Transverse colon (tissue), 4 donors: ENCODE results near the gene PADI2.

Experiments
- POLR2AphosphoS5 ChIP-seq, 3 donors: sonication (generic); formaldehyde crosslinking; IDR thresholded peaks; one replicate each; pipeline ENCODE4 v1.6.1; 2016; ENCODE audit warnings: antibody characterized with exemption in 3 of 3
- TF ChIP-seq, protein P1 (sequence below), 5 experiments: fragments of 200-600 bp in 3 of 5; fragments of 450-650 bp in 2 of 5; sonication (generic) in 3 of 5; IDR thresholded peaks; 1 replicate in 2 of 5; 2 replicates in 3 of 5; pipeline ENCODE4 v1.5.1; 2016 to 2017; ENCODE audit warnings: antibody characterized with exemption in 5 of 5, inconsistent platforms in 3 of 5, mild to moderate bottlenecking in 2 of 5, moderate library complexity in 1 of 5

DNA sequence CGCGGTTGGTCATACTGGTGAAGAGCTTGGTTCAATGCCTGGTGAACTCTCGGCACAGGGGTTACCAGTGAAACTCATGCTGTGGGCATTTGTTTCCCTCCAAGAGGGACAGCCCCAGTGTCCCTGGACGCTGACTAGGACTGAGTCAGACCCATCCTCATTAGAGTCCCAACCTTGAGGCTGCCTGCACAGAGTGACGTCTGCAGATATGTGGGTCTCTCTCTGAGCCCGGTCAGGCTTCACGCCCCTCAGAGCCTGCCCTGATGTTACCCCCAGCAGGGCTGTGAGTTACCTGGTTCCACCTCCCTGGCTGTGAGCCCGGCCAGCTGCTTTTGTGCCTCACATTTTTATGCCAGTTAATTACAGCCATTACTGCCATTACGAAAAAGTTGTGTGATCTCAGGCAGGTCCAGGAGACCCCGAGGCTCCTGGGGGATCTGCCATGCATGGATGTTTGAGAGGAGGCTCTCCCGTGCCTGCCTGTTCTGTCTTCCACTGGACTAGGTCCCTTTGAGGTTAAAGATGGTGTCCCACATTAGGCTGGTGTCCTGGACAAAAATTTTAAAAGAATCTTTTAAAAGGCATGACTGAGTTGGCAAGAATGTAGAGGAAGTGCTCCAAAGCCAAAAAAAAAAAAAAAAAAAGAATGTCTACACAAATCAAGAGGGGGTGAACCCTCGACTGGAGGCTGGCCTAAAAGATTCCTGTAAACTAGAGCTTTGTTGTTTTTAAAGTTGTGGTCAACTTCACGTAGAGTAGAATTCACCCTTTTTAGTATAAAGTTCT is 49.0 kb upstream of the PADI2 start:
- TF ChIP-seq, protein P1, sequence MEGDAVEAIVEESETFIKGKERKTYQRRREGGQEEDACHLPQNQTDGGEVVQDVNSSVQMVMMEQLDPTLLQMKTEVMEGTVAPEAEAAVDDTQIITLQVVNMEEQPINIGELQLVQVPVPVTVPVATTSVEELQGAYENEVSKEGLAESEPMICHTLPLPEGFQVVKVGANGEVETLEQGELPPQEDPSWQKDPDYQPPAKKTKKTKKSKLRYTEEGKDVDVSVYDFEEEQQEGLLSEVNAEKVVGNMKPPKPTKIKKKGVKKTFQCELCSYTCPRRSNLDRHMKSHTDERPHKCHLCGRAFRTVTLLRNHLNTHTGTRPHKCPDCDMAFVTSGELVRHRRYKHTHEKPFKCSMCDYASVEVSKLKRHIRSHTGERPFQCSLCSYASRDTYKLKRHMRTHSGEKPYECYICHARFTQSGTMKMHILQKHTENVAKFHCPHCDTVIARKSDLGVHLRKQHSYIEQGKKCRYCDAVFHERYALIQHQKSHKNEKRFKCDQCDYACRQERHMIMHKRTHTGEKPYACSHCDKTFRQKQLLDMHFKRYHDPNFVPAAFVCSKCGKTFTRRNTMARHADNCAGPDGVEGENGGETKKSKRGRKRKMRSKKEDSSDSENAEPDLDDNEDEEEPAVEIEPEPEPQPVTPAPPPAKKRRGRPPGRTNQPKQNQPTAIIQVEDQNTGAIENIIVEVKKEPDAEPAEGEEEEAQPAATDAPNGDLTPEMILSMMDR (IDR thresholded peaks at IDR 0.05), result no peak
- TF ChIP-seq POLR2AphosphoS5 (IDR thresholded peaks at IDR 0.05), result no peak
